Right lobe of liver (tissue), 4 donors: ENCODE results near the gene ARMC2.

Experiments used
- POLR2A ChIP-seq: fragments of 450-650 bp; IDR thresholded peaks from one replicate; pipeline ENCODE4 v1.6.1; 2017; ENCODE audit warnings: antibody characterized with exemption, mild to moderate bottlenecking
- TF ChIP-seq, protein P1 (sequence below), 4 donors: fragments of 200-600 bp in 3 of 4; fragments of 450-650 bp in 1 of 4; IDR thresholded peaks; one replicate each; pipeline versions ENCODE4 v1.5.1 to v1.8.0; 2016 to 2022; ENCODE audit warnings: antibody characterized with exemption in 4 of 4, mild to moderate bottlenecking in 2 of 4
- donor health status: DM: no; HTN: no; CAD: no.
- donor health status: DM: no; HTN: no; CAD: no.
- donor health status: DM: no; HTN: yes; CAD: no.

DNA sequence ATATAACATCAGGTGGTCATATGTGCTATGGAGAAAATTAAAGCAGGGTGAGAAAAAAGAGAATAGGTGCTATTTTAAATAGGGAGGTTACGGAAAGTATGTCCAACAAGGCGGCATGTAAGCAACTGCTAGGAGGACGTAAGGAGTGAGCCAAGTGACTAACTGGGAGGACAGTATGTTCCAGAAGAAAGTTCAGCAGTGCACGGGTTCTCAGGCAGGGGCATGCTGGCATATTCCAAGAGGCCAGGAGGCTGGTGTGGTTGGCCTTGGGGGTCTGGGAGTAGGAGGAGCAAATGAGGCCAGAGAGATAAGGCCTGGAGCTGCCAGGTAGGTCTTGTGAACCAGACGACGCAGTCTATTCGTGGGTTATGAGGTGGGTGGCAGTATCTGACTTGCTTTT lies 112.4 kb downstream of the ARMC2 start:
- TF ChIP-seq, protein P1, sequence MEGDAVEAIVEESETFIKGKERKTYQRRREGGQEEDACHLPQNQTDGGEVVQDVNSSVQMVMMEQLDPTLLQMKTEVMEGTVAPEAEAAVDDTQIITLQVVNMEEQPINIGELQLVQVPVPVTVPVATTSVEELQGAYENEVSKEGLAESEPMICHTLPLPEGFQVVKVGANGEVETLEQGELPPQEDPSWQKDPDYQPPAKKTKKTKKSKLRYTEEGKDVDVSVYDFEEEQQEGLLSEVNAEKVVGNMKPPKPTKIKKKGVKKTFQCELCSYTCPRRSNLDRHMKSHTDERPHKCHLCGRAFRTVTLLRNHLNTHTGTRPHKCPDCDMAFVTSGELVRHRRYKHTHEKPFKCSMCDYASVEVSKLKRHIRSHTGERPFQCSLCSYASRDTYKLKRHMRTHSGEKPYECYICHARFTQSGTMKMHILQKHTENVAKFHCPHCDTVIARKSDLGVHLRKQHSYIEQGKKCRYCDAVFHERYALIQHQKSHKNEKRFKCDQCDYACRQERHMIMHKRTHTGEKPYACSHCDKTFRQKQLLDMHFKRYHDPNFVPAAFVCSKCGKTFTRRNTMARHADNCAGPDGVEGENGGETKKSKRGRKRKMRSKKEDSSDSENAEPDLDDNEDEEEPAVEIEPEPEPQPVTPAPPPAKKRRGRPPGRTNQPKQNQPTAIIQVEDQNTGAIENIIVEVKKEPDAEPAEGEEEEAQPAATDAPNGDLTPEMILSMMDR (IDR thresholded peaks at IDR 0.05), result no peak
- TF ChIP-seq POLR2A, result no peak
